ENCODE data around the gene LCE7A. TPM values are rescaled to one million over a fixed set of nuclear protein-coding genes. Genes with fewer than 3 reads are reported as not detected.

The LCE7A gene
- total and polyA plus RNA-seq, 2 donors (not counting 1 experiment from before 2014, with no cell fraction given), result not detected

- no peaks in the 10 kb centered on the region for H3K9me3 ChIP-seq (ENCODE audit: control extremely low read depth in 1 of 3, control insufficient read depth in 2 of 3, insufficient read depth in 1 of 3, low read length in 2 of 3)
- no peaks in the 10 kb centered on the region for H3K79me2 ChIP-seq (ENCODE audit: control insufficient read depth, insufficient read depth, low read length)
- H3K27me3 ChIP-seq (replicated peaks in 1 of 4; ENCODE audit: control extremely low read depth in 1 of 4, control insufficient read depth in 3 of 4, insufficient read depth in 4 of 4, low read length in 3 of 4), result peaks cover 0 to 3% (median under 1%) of the 10 kb centered on the region in 4 experiments
- Mint-ChIP-seq H3K27ac (no peak overlapping the region), H3K4me3 (no peak overlapping the region), H3K4me1 (peaks cover 2% of the 10 kb centered on the region), H3K27me3 (peaks cover 21% of the 10 kb centered on the region), H3K9me3 (ENCODE audit: insufficient read depth) (no peaks in the 10 kb centered on the region)
- no peak overlapping the region for H3K9ac ChIP-seq (ENCODE audit: low read length)
- H2AFZ ChIP-seq (ENCODE audit: insufficient read depth, low read depth, low read length, poor library complexity, severe bottlenecking), result no peak overlapping the region
- WGBS (ENCODE audit: insufficient coverage), result 77% methylated on average over 4 of the region's 4 CpGs
- H3K4me3 ChIP-seq (ENCODE audit: control extremely low read depth in 1 of 5, extremely low read depth in 1 of 5, insufficient read depth in 1 of 5, low read depth in 2 of 5, low read length in 4 of 5), result no peak overlapping the region
- H3K27ac ChIP-seq (ENCODE audit: low read length in 2 of 2), result no peak overlapping the region
- ChIA-PET POLR2A (no interaction called here), CTCF (interaction anchor here (2.3 kb wide), 1 partner anchor 10 kb away, joined by 10 read pairs; no protein-coding TSS in a partner anchor)
- H3K36me3 ChIP-seq (replicated peaks in 1 of 2; ENCODE audit: control extremely low read depth in 1 of 2, control insufficient read depth in 1 of 2, extremely low read depth in 1 of 2, insufficient read depth in 2 of 2, low read length in 1 of 2), result no peaks in the 10 kb centered on the region
- TF ChIP-seq CTCF (IDR thresholded peaks at IDR 0.05), result no peak
- TF ChIP-seq EZH2 (IDR thresholded peaks at IDR 0.05; ENCODE audit: borderline replicate concordance, insufficient read depth, low read depth, low read length, poor library complexity, severe bottlenecking), result no peak
- H4K20me1 ChIP-seq (ENCODE audit: control insufficient read depth, insufficient read depth, low read length, poor library complexity, severe bottlenecking), result no peaks in the 10 kb centered on the region
- H3K4me1 ChIP-seq (ENCODE audit: control insufficient read depth in 2 of 2, insufficient read depth in 2 of 2, low read length in 2 of 2), result no peaks in the 10 kb centered on the region
- no peak for DNase-seq
- intact Hi-C loops (cut with micrococcal nuclease), result no loop called here
- no peak for ATAC-seq (ENCODE audit: low read depth)
- no peak overlapping the region for H3K4me2 ChIP-seq (replicated peaks; ENCODE audit: low read depth, low read length, poor library complexity, severe bottlenecking)
These were observed 20.5 kb downstream of the LCE7A start for GRCh38 chr1:152880316-152880715.

DNA sequence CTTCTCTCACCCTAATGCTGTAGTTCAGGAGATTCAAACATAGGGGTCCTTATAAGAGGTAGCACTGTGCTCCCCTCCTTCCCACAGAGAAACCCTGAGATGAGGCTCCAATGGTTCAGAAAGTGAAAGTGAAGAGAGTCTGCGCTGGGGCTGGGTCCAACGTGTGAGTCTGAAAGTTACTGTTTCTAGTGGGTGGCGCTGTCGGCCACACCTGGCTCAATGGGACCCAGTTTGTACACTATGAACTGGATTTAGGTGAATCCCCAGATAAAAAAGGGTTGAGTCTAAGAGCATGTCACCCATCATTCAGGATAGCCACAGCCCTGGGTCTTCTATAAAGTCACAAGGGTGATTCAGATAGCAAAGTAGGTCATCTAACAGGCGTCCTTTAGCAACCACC is 21.1 kb downstream of the LCE7A start:
- no peak for TF ChIP-seq CTCF (IDR thresholded peaks at IDR 0.05)
- no peak for TF ChIP-seq EZH2 (IDR thresholded peaks at IDR 0.05; ENCODE audit: borderline replicate concordance, insufficient read depth, low read depth, low read length, poor library complexity, severe bottlenecking)
- no peaks in the 10 kb centered on the region for H3K9me3 Mint-ChIP-seq (ENCODE audit: insufficient read depth)
- Histone ChIP-seq H4K20me1 (ENCODE audit: control insufficient read depth, insufficient read depth, low read length, poor library complexity, severe bottlenecking) (no peaks in the 10 kb centered on the region), H3K9me3 (ENCODE audit: control extremely low read depth in 1 of 3, control insufficient read depth in 2 of 3, insufficient read depth in 1 of 3, low read length in 2 of 3) (no peaks in the 10 kb centered on the region), H3K36me3 (replicated peaks in 1 of 2; ENCODE audit: control extremely low read depth in 1 of 2, control insufficient read depth in 1 of 2, extremely low read depth in 1 of 2, insufficient read depth in 2 of 2, low read length in 1 of 2) (no peaks in the 10 kb centered on the region), H3K9ac (ENCODE audit: low read length) (no peak overlapping the region), H3K4me3 (ENCODE audit: control extremely low read depth in 1 of 5, extremely low read depth in 1 of 5, insufficient read depth in 1 of 5, low read depth in 2 of 5, low read length in 4 of 5) (no peak overlapping the region), H3K4me1 (ENCODE audit: control insufficient read depth in 2 of 2, insufficient read depth in 2 of 2, low read length in 2 of 2) (no peaks in the 10 kb centered on the region), H3K27ac (ENCODE audit: low read length in 2 of 2) (no peak overlapping the region), H3K4me2 (replicated peaks; ENCODE audit: low read depth, low read length, poor library complexity, severe bottlenecking) (no peak overlapping the region), H3K27me3 (replicated peaks in 1 of 4; ENCODE audit: control extremely low read depth in 1 of 4, control insufficient read depth in 3 of 4, insufficient read depth in 4 of 4, low read length in 3 of 4) (no peaks in the 10 kb centered on the region), H3K79me2 (ENCODE audit: control insufficient read depth, insufficient read depth, low read length) (no peaks in the 10 kb centered on the region), H2AFZ (ENCODE audit: insufficient read depth, low read depth, low read length, poor library complexity, severe bottlenecking) (no peak overlapping the region)
- no CpG with 5 or more reads among the region's 5 CpGs for WGBS (ENCODE audit: insufficient coverage)
- ChIA-PET POLR2A (no interaction called here), CTCF (no interaction called here)
- H3K4me3 Mint-ChIP-seq, result no peak overlapping the region
- H3K4me1 Mint-ChIP-seq, result peaks cover 2% of the 10 kb centered on the region
- DNase-seq, result no peak
- intact Hi-C loops (cut with micrococcal nuclease), result no loop called here
- H3K27me3 Mint-ChIP-seq, result peaks cover 21% of the 10 kb centered on the region
- ATAC-seq (ENCODE audit: low read depth), result no peak
- no peak overlapping the region for H3K27ac Mint-ChIP-seq

All from B cell (primary cell).